ENCODE data around the gene CLASP1.

GRCh38 chr2:121435790-121436189 is 213.5 kb downstream of the CLASP1 start:
- no peak for TF ChIP-seq CTCF (IDR thresholded peaks at IDR 0.05)
- no peak for TF ChIP-seq POLR2A (IDR thresholded peaks at IDR 0.05)
- TF ChIP-seq EP300 (IDR thresholded peaks at IDR 0.05), result no peak

Measured in stomach (tissue), 4 donors.